Measurements from ENCODE around the gene PFKM.

Gene PFKM

GRCh38 chr12:48169011-48169410 is 49.8 kb downstream of the PFKM start:
- no peak for TF ChIP-seq GABPA (IDR thresholded peaks at IDR 0.05; ENCODE audit: low read depth)
- no peak for TF ChIP-seq SPI1 (IDR thresholded peaks at IDR 0.05; ENCODE audit: borderline replicate concordance, low read depth)
- no peak for TF ChIP-seq CTCF (IDR thresholded peaks at IDR 0.05; ENCODE audit: insufficient read depth, low read length)
- no peak for TF ChIP-seq REST (IDR thresholded peaks at IDR 0.05; ENCODE audit: insufficient replicate concordance, low read depth)
- TF ChIP-seq POLR2AphosphoS5 (IDR thresholded peaks at IDR 0.05; ENCODE audit: low read depth) = no peak
- Histone ChIP-seq H3K27ac (replicated peaks) (no peak overlapping the region), H3K4me3 (replicated peaks; ENCODE audit: insufficient read depth, low read length) (no peak overlapping the region), H3K27me3 (ENCODE audit: insufficient read depth, poor library complexity, severe bottlenecking) (no peaks in the 10 kb centered on the region)
- no peak for DNase-seq (ENCODE audit: low read depth in 1 of 2, low spot score in 1 of 2)

- no peak overlapping the region for H3K4me3 ChIP-seq (replicated peaks; ENCODE audit: insufficient read depth, low read length)
- no peak for DNase-seq (ENCODE audit: low read depth in 1 of 2, low spot score in 1 of 2)
- no peak overlapping the region for H3K27ac ChIP-seq (replicated peaks)
- TF ChIP-seq CTCF (IDR thresholded peaks at IDR 0.05; ENCODE audit: insufficient read depth, low read length) = no peak
- peaks cover 10% of the 10 kb centered on the region for H3K27me3 ChIP-seq (ENCODE audit: insufficient read depth, poor library complexity, severe bottlenecking)
Measured at GRCh38 chr12:48175613-48176416, 56.7 kb downstream of the PFKM start.

GRCh38 chr12:48176417-48176751 is 57.2 kb downstream of the PFKM start:
- Histone ChIP-seq H3K4me3 (replicated peaks; ENCODE audit: insufficient read depth, low read length) (no peak overlapping the region), H3K27ac (replicated peaks) (no peak overlapping the region), H3K27me3 (ENCODE audit: insufficient read depth, poor library complexity, severe bottlenecking) (peaks cover 10% of the 10 kb centered on the region)
- no peak for TF ChIP-seq CTCF (IDR thresholded peaks at IDR 0.05; ENCODE audit: insufficient read depth, low read length)
- no peak for TF ChIP-seq GABPA (IDR thresholded peaks at IDR 0.05; ENCODE audit: low read depth)
- TF ChIP-seq REST (IDR thresholded peaks at IDR 0.05; ENCODE audit: insufficient replicate concordance, low read depth) = no peak
- no peak for TF ChIP-seq POLR2AphosphoS5 (IDR thresholded peaks at IDR 0.05; ENCODE audit: low read depth)
- no peak for TF ChIP-seq SPI1 (IDR thresholded peaks at IDR 0.05; ENCODE audit: borderline replicate concordance, low read depth)
- no peak for DNase-seq (ENCODE audit: low read depth in 1 of 2, low spot score in 1 of 2)

- no peak overlapping the region for H3K4me3 ChIP-seq (replicated peaks; ENCODE audit: insufficient read depth, low read length)
Measured at GRCh38 chr12:48177982-48178381, 58.8 kb downstream of the PFKM start.

More at GRCh38 chr12:48177982-48178381, 58.8 kb downstream of the PFKM start:
- TF ChIP-seq REST (IDR thresholded peaks at IDR 0.05; ENCODE audit: insufficient replicate concordance, low read depth) (peak; percentile 79), CTCF (IDR thresholded peaks at IDR 0.05; ENCODE audit: insufficient read depth, low read length) (no peak), POLR2AphosphoS5 (IDR thresholded peaks at IDR 0.05; ENCODE audit: low read depth) (no peak)
- peaks cover 18% of the 10 kb centered on the region for H3K27me3 ChIP-seq (ENCODE audit: insufficient read depth, poor library complexity, severe bottlenecking)
- no peak for DNase-seq (ENCODE audit: low read depth in 1 of 2, low spot score in 1 of 2)
- H3K27ac ChIP-seq (replicated peaks) = no peak overlapping the region
